Measurements from ENCODE around the gene PAFAH1B1.

DNA sequence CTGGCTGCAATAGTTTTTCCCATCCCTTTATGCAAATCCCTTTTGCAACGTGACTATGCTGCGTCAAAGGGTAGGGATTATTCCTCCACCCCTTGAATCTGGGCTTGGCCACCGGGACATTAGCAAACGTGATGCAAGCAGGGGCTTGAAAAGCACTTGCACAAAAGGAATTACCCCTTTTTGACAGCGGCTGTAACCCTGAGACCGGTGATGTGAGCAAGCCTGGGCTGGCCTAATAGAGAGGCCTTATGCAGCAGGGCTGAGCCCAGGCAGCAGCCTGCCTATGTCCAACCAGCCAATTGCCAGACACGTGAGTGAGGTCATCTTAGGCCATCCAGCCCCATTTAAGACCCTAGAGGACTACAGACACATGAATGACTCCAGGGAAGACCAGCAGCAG, 30.4 kb upstream of the PAFAH1B1 start:
- TF ChIP-seq, protein P1, sequence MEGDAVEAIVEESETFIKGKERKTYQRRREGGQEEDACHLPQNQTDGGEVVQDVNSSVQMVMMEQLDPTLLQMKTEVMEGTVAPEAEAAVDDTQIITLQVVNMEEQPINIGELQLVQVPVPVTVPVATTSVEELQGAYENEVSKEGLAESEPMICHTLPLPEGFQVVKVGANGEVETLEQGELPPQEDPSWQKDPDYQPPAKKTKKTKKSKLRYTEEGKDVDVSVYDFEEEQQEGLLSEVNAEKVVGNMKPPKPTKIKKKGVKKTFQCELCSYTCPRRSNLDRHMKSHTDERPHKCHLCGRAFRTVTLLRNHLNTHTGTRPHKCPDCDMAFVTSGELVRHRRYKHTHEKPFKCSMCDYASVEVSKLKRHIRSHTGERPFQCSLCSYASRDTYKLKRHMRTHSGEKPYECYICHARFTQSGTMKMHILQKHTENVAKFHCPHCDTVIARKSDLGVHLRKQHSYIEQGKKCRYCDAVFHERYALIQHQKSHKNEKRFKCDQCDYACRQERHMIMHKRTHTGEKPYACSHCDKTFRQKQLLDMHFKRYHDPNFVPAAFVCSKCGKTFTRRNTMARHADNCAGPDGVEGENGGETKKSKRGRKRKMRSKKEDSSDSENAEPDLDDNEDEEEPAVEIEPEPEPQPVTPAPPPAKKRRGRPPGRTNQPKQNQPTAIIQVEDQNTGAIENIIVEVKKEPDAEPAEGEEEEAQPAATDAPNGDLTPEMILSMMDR (IDR thresholded peaks at IDR 0.05): no peak
- no peak for TF ChIP-seq POLR2A (IDR thresholded peaks at IDR 0.05)
- TF ChIP-seq POLR2AphosphoS5 (IDR thresholded peaks at IDR 0.05): no peak
- no peak for TF ChIP-seq EP300 (IDR thresholded peaks at IDR 0.05)
